ENCODE measurements around the gene MAS1. TPM values are rescaled to one million over a fixed set of nuclear protein-coding genes. Genes with fewer than 3 reads are reported as not detected.

The MAS1 gene
- total RNA-seq, 6 donors from 2014 or later, result 0.03 TPM; not detected in 5

- ATAC-seq (ENCODE audit: low FRiP score in 2 of 2), result no peak
- no peak for DNase-seq
- H3K9me3 ChIP-seq, result no peaks in the 10 kb centered on the region
- WGBS, 2 donors, result 74 to 82% methylated on average over 4 of the region's 4 CpGs
- no peak for TF ChIP-seq CTCF (IDR thresholded peaks at IDR 0.05)
- no peak for TF ChIP-seq POLR2AphosphoS5 (IDR thresholded peaks at IDR 0.05)
- no peak for TF ChIP-seq POLR2A (IDR thresholded peaks at IDR 0.05)
- no peak for TF ChIP-seq EP300 (IDR thresholded peaks at IDR 0.05)
- no peak overlapping the region for H3K4me3 ChIP-seq
- H3K4me1 ChIP-seq, result no peaks in the 10 kb centered on the region
- H3K27me3 ChIP-seq, result no peaks in the 10 kb centered on the region
- H3K36me3 ChIP-seq, result no peaks in the 10 kb centered on the region
- H3K27ac ChIP-seq, result no peak overlapping the region
These were observed 4.2 kb downstream of the MAS1 start for GRCh38 chr6:159894991-159895390.

- no peak for ATAC-seq (ENCODE audit: low FRiP score in 2 of 2)
- Histone ChIP-seq H3K27ac (no peak overlapping the region), H3K9me3 (no peaks in the 10 kb centered on the region), H3K36me3 (no peaks in the 10 kb centered on the region), H3K4me3 (no peak overlapping the region), H3K4me1 (no peaks in the 10 kb centered on the region), H3K27me3 (no peaks in the 10 kb centered on the region)
- DNase-seq, result no peak
- 90 to 93% methylated on average over 4 of the region's 4 CpGs for WGBS, 2 donors
- TF ChIP-seq POLR2A (IDR thresholded peaks at IDR 0.05) (no peak), EP300 (IDR thresholded peaks at IDR 0.05) (no peak), POLR2AphosphoS5 (IDR thresholded peaks at IDR 0.05) (no peak), CTCF (IDR thresholded peaks at IDR 0.05) (no peak)
These were observed 6.8 kb downstream of the MAS1 start for GRCh38 chr6:159897603-159898002.

- 54 to 73% methylated on average over 1 of the region's 1 CpG for WGBS, 2 donors
- DNase-seq (no peak), ATAC-seq (ENCODE audit: low FRiP score in 2 of 2) (no peak)
- Histone ChIP-seq H3K9me3 (no peaks in the 10 kb centered on the region), H3K27me3 (no peaks in the 10 kb centered on the region), H3K4me1 (no peaks in the 10 kb centered on the region), H3K27ac (no peak overlapping the region), H3K4me3 (no peak overlapping the region), H3K36me3 (no peaks in the 10 kb centered on the region)
- no peak for TF ChIP-seq POLR2AphosphoS5 (IDR thresholded peaks at IDR 0.05)
- TF ChIP-seq POLR2A (IDR thresholded peaks at IDR 0.05), result no peak
- no peak for TF ChIP-seq CTCF (IDR thresholded peaks at IDR 0.05)
- no peak for TF ChIP-seq EP300 (IDR thresholded peaks at IDR 0.05)
These were observed 7.7 kb downstream of the MAS1 start for GRCh38 chr6:159898519-159898918.

- no peaks in the 10 kb centered on the region for H3K9me3 ChIP-seq
- H3K27ac ChIP-seq, result no peak overlapping the region
- H3K36me3 ChIP-seq, result no peaks in the 10 kb centered on the region
- ATAC-seq (ENCODE audit: low FRiP score in 2 of 2) (no peak), DNase-seq (no peak)
- no peaks in the 10 kb centered on the region for H3K27me3 ChIP-seq
- TF ChIP-seq CTCF (IDR thresholded peaks at IDR 0.05) (no peak), POLR2AphosphoS5 (IDR thresholded peaks at IDR 0.05) (no peak), EP300 (IDR thresholded peaks at IDR 0.05) (no peak), POLR2A (IDR thresholded peaks at IDR 0.05) (no peak)
- no peaks in the 10 kb centered on the region for H3K4me1 ChIP-seq
- H3K4me3 ChIP-seq, result no peak overlapping the region
- WGBS, 2 donors, result 71 to 77% methylated on average over 15 of the region's 15 CpGs
These were observed 9.4 kb downstream of the MAS1 start for GRCh38 chr6:159899994-159900745.

- no peak for TF ChIP-seq POLR2AphosphoS5 (IDR thresholded peaks at IDR 0.05)
- no peak for TF ChIP-seq CTCF (IDR thresholded peaks at IDR 0.05)
- no peak for TF ChIP-seq EP300 (IDR thresholded peaks at IDR 0.05)
- TF ChIP-seq POLR2A (IDR thresholded peaks at IDR 0.05), result no peak
- no peak for DNase-seq
- WGBS, 2 donors, result 78 to 83% methylated on average over 9 of the region's 9 CpGs
- no peaks in the 10 kb centered on the region for H3K27me3 ChIP-seq
- no peaks in the 10 kb centered on the region for H3K36me3 ChIP-seq
- no peak for ATAC-seq (ENCODE audit: low FRiP score in 2 of 2)
- H3K27ac ChIP-seq, result no peak overlapping the region
- H3K4me1 ChIP-seq, result no peaks in the 10 kb centered on the region
- H3K9me3 ChIP-seq, result no peaks in the 10 kb centered on the region
- H3K4me3 ChIP-seq, result no peak overlapping the region
These were observed 11.8 kb downstream of the MAS1 start for GRCh38 chr6:159902620-159903019.
